Measurements from ENCODE around the gene DIDO1.

The DIDO1 gene

GRCh38 chr20:62951143-62951895, 25.0 kb upstream of the DIDO1 start:
- no peak for DNase-seq (ENCODE audit: low read depth)

- no peak for DNase-seq (ENCODE audit: low read depth)
These were observed 24.4 kb upstream of the DIDO1 start for GRCh38 chr20:62950741-62951140.

- DNase-seq (ENCODE audit: low read depth) = no peak
These were observed 23.7 kb upstream of the DIDO1 start for GRCh38 chr20:62949962-62950361.

GRCh38 chr20:62949153-62949821, 23.0 kb upstream of the DIDO1 start:
- no peak for DNase-seq (ENCODE audit: low read depth)

GRCh38 chr20:62947532-62948300, 21.4 kb upstream of the DIDO1 start:
- DNase-seq (ENCODE audit: low read depth) = no peak

GRCh38 chr20:62946918-62947317, 20.6 kb upstream of the DIDO1 start:
- DNase-seq (ENCODE audit: low read depth) = no peak

- DNase-seq (ENCODE audit: low read depth) = no peak
These were observed 19.6 kb upstream of the DIDO1 start for GRCh38 chr20:62945771-62946339.

- DNase-seq (ENCODE audit: low read depth) = no peak
These were observed 18.4 kb upstream of the DIDO1 start for GRCh38 chr20:62944746-62945145.

GRCh38 chr20:62944184-62944583, 17.9 kb upstream of the DIDO1 start:
- DNase-seq (ENCODE audit: low read depth) = no peak

GRCh38 chr20:62943396-62943795, 17.1 kb upstream of the DIDO1 start:
- DNase-seq (ENCODE audit: low read depth) = no peak

GRCh38 chr20:62942456-62942855, 16.2 kb upstream of the DIDO1 start:
- DNase-seq (ENCODE audit: low read depth) = no peak

GRCh38 chr20:62941792-62942191, 15.5 kb upstream of the DIDO1 start:
- peak; percentile 33 for DNase-seq (ENCODE audit: low read depth)

- no peak for DNase-seq (ENCODE audit: low read depth)
These were observed 14.6 kb upstream of the DIDO1 start for GRCh38 chr20:62940875-62941274.

GRCh38 chr20:62938105-62938888, 12.0 kb upstream of the DIDO1 start, which contains the start of gene GID8:
Gene GID8, plus strand, starts transcription at chr20:62938147. Its CDS starts 3,356 bp downstream, at chr20:62941503.
- peak; percentile 60 for DNase-seq (ENCODE audit: low read depth)

GRCh38 chr20:62937268-62938104, 11.2 kb upstream of the DIDO1 start:
- DNase-seq (ENCODE audit: low read depth) = peak; percentile 97

GRCh38 chr20:62935968-62936585, 9.8 kb upstream of the DIDO1 start:
- DNase-seq (ENCODE audit: low read depth) = no peak

GRCh38 chr20:62935204-62935967, 9.1 kb upstream of the DIDO1 start:
- DNase-seq (ENCODE audit: low read depth) = no peak

GRCh38 chr20:62933966-62934365, 7.7 kb upstream of the DIDO1 start:
- DNase-seq (ENCODE audit: low read depth) = no peak

GRCh38 chr20:62931464-62931863, 5.2 kb upstream of the DIDO1 start:
- DNase-seq (ENCODE audit: low read depth) = no peak
